Gastroesophageal sphincter (tissue), 4 donors: ENCODE data around the gene ANP32A. TPM values are rescaled to one million over a fixed set of nuclear protein-coding genes. Genes with fewer than 3 reads are reported as not detected.

Experiments
- ATAC-seq: fragments of 150-250 bp; one replicate; pipeline ENCODE4 v1.9.1; 2016; ENCODE audit warnings: mild to moderate bottlenecking, moderate library complexity
- H3K27ac ChIP-seq, 4 donors: fragments of 200-600 bp; sonication (generic) in 3 of 4; 1 replicate in 3 of 4; 2 replicates in 1 of 4; pipeline ENCODE4 v1.5.1; 2016 to 2019
- H3K27me3 ChIP-seq: fragments of 200-600 bp; sonication (generic); one replicate; pipeline ENCODE4 v1.5.1; 2019
- H3K36me3 ChIP-seq, 2 donors: fragments of 200-600 bp; sonication (generic); one replicate each; pipeline ENCODE4 v1.5.1; 2019; ENCODE audit warnings: control low read depth in 1 of 2
- H3K4me1 ChIP-seq, 3 donors: fragments of 200-600 bp; sonication (generic); 1 replicate in 2 of 3; 2 replicates in 1 of 3; pipeline ENCODE4 v1.5.1; 2016 to 2019; ENCODE audit warnings: control low read depth in 2 of 3
- H3K4me3 ChIP-seq, 2 donors: fragments of 200-600 bp; sonication (generic); one replicate each; pipeline ENCODE4 v1.5.1; 2019; ENCODE audit warnings: mild to moderate bottlenecking in 1 of 2, moderate library complexity in 1 of 2
- H3K9me3 ChIP-seq, 3 donors: fragments of 200-600 bp; sonication (generic); one replicate each; pipeline ENCODE4 v1.5.1; 2017 to 2019; ENCODE audit warnings: control low read depth in 2 of 3
- EP300 ChIP-seq: sonication (generic); formaldehyde crosslinking; IDR thresholded peaks from one replicate; pipeline ENCODE4 v1.6.1; 2017; ENCODE audit warnings: antibody characterized with exemption, mild to moderate bottlenecking
- POLR2A ChIP-seq, 2 donors: fragments of 450-650 bp; IDR thresholded peaks; one replicate each; pipeline ENCODE4 v1.6.1; 2017; ENCODE audit warnings: antibody characterized with exemption in 2 of 2, mild to moderate bottlenecking in 2 of 2, moderate library complexity in 1 of 2
- POLR2AphosphoS5 ChIP-seq: sonication (generic); formaldehyde crosslinking; IDR thresholded peaks from one replicate; pipeline ENCODE4 v1.6.1; 2017; ENCODE audit warnings: antibody characterized with exemption
- WGBS, 2 donors: methylation state at CpG; one replicate each; pipeline ENCODE4 v1.1.5; 2018; ENCODE audit warnings: low coverage in 1 of 2; 5-methylcytosine and 5-hydroxymethylcytosine counted together
- total RNA-seq, 4 donors: library from RNA; depleted of rRNA; stranded (reverse); fragments of >200 nt; gene quantifications; one replicate each; pipeline ENCODE4 v1.1.0, GENCODE V29; 2016
- TF ChIP-seq, protein P1 (sequence below), 4 experiments: fragments of 200-600 bp in 2 of 4; fragments of 450-650 bp in 2 of 4; sonication (generic) in 1 of 4; IDR thresholded peaks; one replicate each; pipeline ENCODE4 v1.5.1; 2017 to 2019; ENCODE audit warnings: antibody characterized with exemption in 4 of 4, mild to moderate bottlenecking in 2 of 4, moderate library complexity in 2 of 4

ANP32A gene
- total RNA-seq, 4 donors from 2014 or later = 42.4 to 75.0 (median 55.6) TPM

DNA sequence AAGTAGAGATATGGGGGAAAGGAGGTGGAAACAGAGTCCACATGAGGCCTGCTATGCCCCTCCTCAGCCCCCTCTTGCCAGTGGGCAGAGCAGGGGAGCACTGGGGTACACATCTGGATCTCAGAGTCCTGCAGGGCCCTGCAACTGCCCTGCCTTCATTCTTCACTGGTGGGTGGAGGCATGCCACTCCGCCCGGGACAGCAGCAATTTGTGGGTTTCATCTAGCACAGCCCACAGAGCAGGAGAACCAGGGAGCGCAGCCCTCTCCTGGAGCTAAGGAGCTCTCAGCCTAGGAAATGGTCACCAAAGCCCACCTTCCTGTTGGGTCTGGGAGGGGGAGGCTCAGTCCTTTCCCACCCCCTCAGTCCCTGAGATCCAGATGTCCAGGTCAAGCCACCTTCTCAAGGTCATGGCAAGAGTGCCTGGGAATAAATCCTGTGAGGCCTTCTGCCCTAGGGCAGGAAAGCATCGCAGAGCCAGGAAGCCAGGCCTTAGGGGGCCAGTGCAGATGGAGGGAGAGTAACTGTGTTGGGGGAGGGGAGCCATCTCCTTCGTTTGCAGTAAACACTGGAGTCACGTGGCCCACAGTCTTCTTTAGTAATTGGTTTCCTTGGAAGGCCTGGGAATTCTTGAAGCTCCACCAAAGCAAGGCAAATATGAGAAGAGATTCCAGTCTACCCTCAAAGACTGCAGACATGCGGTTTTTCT is 31.0 kb downstream of the ANP32A start:
- peaks cover 0 to 66% (median 58%) of the 10 kb centered on the region in 3 donors for H3K4me1 ChIP-seq
- H3K9me3 ChIP-seq = no peaks in the 10 kb centered on the region
- 55% methylated on average over 4 of the region's 7 CpGs; no CpG with 5 or more reads in 1 of the 2 donors for WGBS, 2 donors

DNA sequence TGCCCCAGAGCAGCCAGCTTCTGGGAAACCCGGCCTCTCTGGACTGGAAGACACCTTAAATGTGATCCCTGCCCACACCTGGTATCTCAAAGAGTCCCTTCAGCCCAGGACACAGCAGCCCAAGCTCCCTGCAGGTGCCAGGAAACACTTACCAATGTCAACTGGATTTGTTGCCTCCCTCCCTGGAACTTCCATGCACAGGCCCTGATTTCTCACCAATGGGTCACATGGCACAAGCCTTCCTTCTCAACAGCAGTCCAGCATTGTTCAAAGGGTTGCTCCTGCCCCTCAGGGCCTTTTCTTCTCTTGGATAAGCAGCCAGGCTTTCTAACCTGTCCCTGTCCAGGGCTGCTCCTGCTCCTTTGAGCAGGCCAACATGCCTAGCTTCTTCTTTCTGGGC is 31.6 kb downstream of the ANP32A start:
- Histone ChIP-seq H3K9me3 (no peaks in the 10 kb centered on the region), H3K27me3 (no peaks in the 10 kb centered on the region), H3K27ac (peak overlapping the region in 2 of 4 donors; percentile 4 to 14), H3K4me3 (no peak overlapping the region), H3K4me1 (peaks cover 0 to 60% (median 52%) of the 10 kb centered on the region in 3 donors), H3K36me3 (peaks cover 0 to 34% of the 10 kb centered on the region in 2 donors)
- WGBS, 2 donors = 71% methylated on average over 1 of the region's 1 CpG; no CpG with 5 or more reads in 1 of the 2 donors
- ATAC-seq = no peak
- no peak for TF ChIP-seq EP300

More for the DNA sequence above, 31.0 kb downstream of the ANP32A start:
- no peak for ATAC-seq
- H3K27me3 ChIP-seq = no peaks in the 10 kb centered on the region
- H3K4me3 ChIP-seq = no peak overlapping the region
- H3K36me3 ChIP-seq = peaks cover 0 to 28% of the 10 kb centered on the region in 2 donors
- H3K27ac ChIP-seq = peak overlapping the region in 2 of 4 donors; percentile 4 to 14
- TF ChIP-seq POLR2AphosphoS5 (no peak), POLR2A (IDR thresholded peaks at IDR 0.05) (no peak), EP300 (no peak)
- TF ChIP-seq, protein P1, sequence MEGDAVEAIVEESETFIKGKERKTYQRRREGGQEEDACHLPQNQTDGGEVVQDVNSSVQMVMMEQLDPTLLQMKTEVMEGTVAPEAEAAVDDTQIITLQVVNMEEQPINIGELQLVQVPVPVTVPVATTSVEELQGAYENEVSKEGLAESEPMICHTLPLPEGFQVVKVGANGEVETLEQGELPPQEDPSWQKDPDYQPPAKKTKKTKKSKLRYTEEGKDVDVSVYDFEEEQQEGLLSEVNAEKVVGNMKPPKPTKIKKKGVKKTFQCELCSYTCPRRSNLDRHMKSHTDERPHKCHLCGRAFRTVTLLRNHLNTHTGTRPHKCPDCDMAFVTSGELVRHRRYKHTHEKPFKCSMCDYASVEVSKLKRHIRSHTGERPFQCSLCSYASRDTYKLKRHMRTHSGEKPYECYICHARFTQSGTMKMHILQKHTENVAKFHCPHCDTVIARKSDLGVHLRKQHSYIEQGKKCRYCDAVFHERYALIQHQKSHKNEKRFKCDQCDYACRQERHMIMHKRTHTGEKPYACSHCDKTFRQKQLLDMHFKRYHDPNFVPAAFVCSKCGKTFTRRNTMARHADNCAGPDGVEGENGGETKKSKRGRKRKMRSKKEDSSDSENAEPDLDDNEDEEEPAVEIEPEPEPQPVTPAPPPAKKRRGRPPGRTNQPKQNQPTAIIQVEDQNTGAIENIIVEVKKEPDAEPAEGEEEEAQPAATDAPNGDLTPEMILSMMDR (IDR thresholded peaks at IDR 0.05) = no peak

DNA sequence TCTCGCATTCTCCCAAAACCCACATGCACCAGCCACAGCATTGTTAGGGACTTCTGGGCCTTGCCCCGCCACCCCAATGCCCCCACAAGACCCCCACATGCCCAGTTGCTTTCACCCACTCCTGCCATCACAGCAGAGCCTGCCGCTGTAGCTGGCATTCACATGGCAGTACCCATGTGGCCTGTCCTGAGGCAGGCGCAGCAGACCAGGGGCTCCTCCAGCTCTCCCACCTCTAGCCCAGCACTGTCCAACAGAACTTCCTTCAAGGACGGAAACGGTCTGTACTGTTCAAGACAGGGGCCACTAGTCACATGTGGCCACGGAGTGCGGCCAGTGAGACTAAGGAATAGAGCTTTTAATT is 32.5 kb downstream of the ANP32A start:
- no peak overlapping the region for H3K27ac ChIP-seq
- WGBS, 2 donors = 82% methylated on average over 2 of the region's 8 CpGs; no CpG with 5 or more reads in 1 of the 2 donors
- no peaks in the 10 kb centered on the region for H3K27me3 ChIP-seq
- peaks cover 0 to 51% (median 43%) of the 10 kb centered on the region in 3 donors for H3K4me1 ChIP-seq
- TF ChIP-seq POLR2A (IDR thresholded peaks at IDR 0.05) = no peak
- no peak for TF ChIP-seq POLR2AphosphoS5
- no peak for TF ChIP-seq EP300
- TF ChIP-seq, protein P1 (IDR thresholded peaks at IDR 0.05) = no peak
- H3K36me3 ChIP-seq = peaks cover 0 to 42% of the 10 kb centered on the region in 2 donors
- H3K9me3 ChIP-seq = no peaks in the 10 kb centered on the region
- ATAC-seq = no peak
- H3K4me3 ChIP-seq = no peak overlapping the region

DNA sequence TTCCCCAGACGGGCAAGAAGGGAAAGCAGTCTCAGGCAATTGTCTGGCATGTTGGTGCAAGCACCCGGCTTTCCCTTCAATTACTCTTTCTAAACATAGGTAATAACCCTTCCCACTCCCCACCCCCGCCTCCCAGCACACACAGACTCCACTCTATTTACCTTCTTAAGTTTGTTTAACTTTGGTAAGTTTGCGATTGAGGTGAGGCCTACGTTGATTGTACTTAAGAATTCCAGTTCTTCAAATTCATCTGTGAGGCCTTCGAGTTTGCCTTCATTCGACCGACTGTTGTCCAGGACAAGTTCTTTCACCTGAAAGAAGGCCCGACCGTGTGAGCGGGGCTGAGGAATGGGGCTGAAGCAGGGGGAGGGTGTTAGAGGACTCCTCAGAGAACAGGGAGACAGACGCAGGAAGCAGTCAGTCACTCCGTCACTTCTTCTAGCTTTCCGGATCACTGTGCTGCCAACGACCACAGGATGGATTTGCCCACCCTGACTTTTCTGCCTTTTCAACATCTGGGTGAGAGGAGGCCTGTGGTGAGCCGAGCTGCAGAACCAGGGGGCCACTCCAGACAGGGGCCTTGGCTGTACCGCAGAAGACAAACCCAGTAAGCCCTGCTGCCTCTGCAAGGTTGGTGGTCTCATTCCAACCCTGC is 33.0 kb downstream of the ANP32A start:
- TF ChIP-seq POLR2A (IDR thresholded peaks at IDR 0.05) (no peak), EP300 (no peak), POLR2AphosphoS5 (no peak)
- TF ChIP-seq, protein P1 (IDR thresholded peaks at IDR 0.05) = no peak
- Histone ChIP-seq H3K36me3 (peaks cover 0 to 47% of the 10 kb centered on the region in 2 donors), H3K9me3 (no peaks in the 10 kb centered on the region), H3K4me3 (no peak overlapping the region), H3K27me3 (no peaks in the 10 kb centered on the region), H3K4me1 (peaks cover 0 to 46% (median 38%) of the 10 kb centered on the region in 3 donors), H3K27ac (no peak overlapping the region)
- WGBS, 2 donors = 66 to 75% methylated on average over 5 to 9 of the region's 17 CpGs
- no peak for ATAC-seq

DNA sequence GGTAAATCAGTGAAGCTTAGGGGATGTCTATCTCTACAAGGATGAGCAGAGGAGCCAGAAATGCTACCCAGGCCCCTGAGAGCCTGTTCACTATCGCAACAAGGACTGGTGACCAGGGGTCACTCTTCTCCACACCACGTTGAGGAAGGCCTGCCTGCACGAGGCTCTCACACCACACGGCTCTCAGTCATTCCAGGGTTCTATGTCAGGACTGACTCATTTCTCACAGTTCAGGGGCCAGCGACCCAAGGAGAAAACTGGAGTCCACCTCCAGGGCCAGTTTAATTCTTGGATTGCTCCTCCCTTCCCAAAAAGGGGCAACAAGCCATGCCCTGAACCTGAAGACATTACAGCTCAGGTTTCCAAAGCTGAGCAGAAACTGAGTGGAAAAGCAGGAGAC is 33.9 kb downstream of the ANP32A start:
- no peak for ATAC-seq
- Histone ChIP-seq H3K9me3 (no peaks in the 10 kb centered on the region), H3K36me3 (peaks cover 0 to 56% of the 10 kb centered on the region in 2 donors), H3K4me3 (no peak overlapping the region), H3K4me1 (peaks cover 0 to 44% (median 29%) of the 10 kb centered on the region in 3 donors), H3K27ac (no peak overlapping the region), H3K27me3 (no peaks in the 10 kb centered on the region)
- no peak for TF ChIP-seq POLR2A (IDR thresholded peaks at IDR 0.05)
- TF ChIP-seq EP300 = no peak
- no peak for TF ChIP-seq POLR2AphosphoS5
- TF ChIP-seq, protein P1 (IDR thresholded peaks at IDR 0.05) = no peak
- WGBS, 2 donors = 67% methylated on average over 1 of the region's 5 CpGs; no CpG with 5 or more reads in 1 of the 2 donors
